ENCODE measurements around the gene TMEM250.

Gene TMEM250

DNA sequence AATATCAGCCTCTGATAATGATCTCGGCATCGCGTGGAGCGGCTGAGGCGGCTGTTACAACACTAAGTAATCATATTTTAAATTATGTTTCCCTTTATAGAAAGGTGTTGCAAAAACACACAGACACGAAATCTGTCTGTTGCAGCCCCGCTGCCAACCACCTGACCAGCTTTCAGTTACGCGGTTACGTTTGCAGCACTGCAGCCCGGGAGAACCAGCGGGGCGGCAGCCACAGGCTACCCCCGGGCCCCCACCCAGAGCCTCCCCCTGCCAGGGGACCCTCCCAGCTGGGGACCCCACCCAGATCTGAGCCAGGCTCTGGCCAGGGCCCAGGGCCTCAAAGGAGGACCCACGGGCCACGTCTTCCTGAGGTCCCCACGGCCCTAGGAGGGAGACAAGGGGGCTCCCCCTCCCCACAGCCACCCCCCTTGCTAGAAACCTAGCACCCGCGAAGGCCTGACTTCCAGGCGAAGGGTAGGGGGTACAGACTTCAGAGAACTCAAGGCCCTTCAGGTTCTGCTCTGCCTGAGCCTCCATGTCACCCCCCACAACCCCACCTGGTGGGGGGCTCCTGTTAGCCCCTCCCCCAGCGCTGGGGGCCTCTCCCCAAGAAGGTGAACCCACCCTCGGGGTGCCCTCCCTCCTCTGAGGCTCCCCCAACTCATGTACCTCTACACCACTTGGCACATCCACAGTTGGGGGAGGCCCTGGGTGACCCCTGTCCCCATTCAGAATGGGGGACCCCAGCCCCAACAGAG, 29.6 kb downstream of the TMEM250 start:
- no peak overlapping the region for H3K9ac ChIP-seq (ENCODE audit: low read length)
- no peaks in the 10 kb centered on the region for H3K9me3 ChIP-seq (ENCODE audit: control insufficient read depth, low read depth, low read length)
- no peak overlapping the region for H3K4me3 ChIP-seq (ENCODE audit: low read length)
- H3K27ac ChIP-seq (ENCODE audit: low read length): no peak overlapping the region
- H3K4me1 ChIP-seq (ENCODE audit: control insufficient read depth, low read depth, low read length): peaks cover 3% of the 10 kb centered on the region
- H3K27me3 ChIP-seq (ENCODE audit: control insufficient read depth, insufficient read depth, low read length): peaks cover 16% of the 10 kb centered on the region
- no peaks in the 10 kb centered on the region for H3K36me3 ChIP-seq (ENCODE audit: control insufficient read depth, low read depth, low read length)

DNA sequence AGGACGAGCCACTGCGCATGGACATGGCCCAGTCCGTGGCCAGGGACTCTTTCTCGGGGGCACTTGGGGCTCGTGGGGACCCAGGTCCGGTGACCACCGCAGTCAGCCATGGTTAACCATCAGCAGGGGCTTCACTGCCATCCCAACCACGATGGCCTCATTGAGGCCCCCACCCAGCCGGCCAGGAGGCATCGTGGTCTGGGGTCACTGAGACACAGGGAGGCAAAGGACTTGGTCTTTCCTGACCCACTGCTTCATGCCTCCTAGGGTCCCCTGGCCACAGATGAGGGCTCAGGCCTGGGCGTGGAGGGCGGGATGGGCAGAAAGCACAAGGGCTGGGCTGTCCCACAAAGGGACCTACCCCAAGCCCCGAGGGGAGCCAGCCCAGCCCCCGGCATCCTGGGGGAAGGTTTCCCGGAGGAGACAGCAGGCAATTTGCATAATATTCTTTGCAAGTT, 30.2 kb downstream of the TMEM250 start:
- Histone ChIP-seq H3K4me3 (ENCODE audit: low read length) (no peak overlapping the region), H3K27me3 (ENCODE audit: control insufficient read depth, insufficient read depth, low read length) (peaks cover 10% of the 10 kb centered on the region), H3K9me3 (ENCODE audit: control insufficient read depth, low read depth, low read length) (no peaks in the 10 kb centered on the region), H3K27ac (ENCODE audit: low read length) (no peak overlapping the region), H3K36me3 (ENCODE audit: control insufficient read depth, low read depth, low read length) (no peaks in the 10 kb centered on the region), H3K9ac (ENCODE audit: low read length) (no peak overlapping the region), H3K4me1 (ENCODE audit: control insufficient read depth, low read depth, low read length) (peaks cover 3% of the 10 kb centered on the region)

DNA sequence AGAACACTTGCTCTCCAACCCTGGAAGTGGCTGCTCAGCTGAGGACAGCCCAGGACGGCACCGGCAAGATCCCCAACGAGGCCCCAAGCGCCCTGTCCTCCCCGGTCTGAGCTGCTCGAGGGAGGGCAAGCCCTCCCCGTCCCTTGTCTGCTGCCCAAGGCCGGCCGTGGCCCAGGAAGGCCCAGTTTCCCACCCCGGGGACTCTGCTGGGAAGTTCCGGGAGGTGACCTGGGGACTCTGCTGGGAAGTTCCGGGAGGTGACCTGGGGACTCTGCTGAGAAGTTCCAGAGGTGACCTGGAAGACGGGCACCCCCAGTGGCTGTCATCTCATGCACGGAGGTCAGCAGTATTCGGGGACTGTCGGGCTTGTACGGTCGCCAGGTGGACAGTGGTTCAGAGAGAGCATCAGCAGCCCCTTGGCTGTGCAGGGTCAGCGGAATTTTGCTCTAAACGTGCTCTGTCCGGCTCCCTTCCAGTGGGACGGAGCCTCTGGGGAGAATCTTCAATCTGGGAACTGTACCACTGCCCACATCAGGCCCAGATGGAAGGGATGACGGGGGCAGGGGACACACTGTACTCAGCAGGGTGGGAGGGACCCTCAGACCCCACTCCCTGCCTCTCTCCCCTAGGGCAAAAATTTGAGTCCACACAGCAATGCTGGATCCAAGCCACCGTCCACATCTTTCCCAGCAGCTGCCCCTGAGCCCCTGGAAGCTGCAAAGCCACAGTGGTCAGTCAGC, 30.8 kb downstream of the TMEM250 start:
- Histone ChIP-seq H3K9me3 (ENCODE audit: control insufficient read depth, low read depth, low read length) (no peaks in the 10 kb centered on the region), H3K4me3 (ENCODE audit: low read length) (no peak overlapping the region), H3K27ac (ENCODE audit: low read length) (no peak overlapping the region), H3K9ac (ENCODE audit: low read length) (no peak overlapping the region), H3K4me1 (ENCODE audit: control insufficient read depth, low read depth, low read length) (peaks cover 3% of the 10 kb centered on the region), H3K27me3 (ENCODE audit: control insufficient read depth, insufficient read depth, low read length) (peaks cover 5% of the 10 kb centered on the region), H3K36me3 (ENCODE audit: control insufficient read depth, low read depth, low read length) (no peaks in the 10 kb centered on the region)

DNA sequence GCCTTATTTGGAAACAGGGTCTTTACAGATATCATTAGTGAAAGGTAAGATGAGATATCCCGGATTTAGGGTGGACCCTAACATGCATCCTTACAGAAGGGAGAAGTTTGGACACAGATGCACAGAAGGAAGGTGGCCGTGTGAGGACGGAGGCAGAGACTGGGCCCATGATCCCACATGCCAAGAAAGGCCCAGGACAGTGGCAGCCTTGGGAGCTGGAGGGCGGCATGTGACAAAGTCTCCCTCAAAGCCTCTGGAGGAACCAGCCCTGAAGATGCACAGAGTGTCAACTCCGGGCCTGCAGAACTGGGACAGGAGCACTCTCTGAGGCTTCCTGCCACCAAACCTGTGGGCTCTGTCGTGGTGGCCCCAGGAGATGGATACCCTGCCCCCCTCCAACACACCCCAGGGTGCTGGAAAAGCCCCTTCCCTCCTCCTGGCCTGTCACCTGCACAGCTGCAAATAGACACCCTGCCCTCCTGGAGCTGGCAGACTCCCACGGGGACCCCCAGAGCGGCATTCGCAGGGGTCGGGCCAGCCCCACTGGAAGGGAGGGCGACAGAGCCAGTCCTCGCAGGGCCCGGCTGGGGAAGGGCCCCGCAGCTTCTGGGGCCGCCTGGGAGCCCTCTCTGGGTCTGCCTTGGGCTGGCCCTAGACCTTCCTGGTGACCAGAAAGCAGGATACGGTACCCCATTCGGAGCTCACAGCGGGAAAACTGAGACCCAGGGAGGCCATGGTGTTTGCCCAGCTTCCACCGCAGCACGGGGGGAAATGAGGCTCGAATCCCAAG, 31.5 kb downstream of the TMEM250 start:
- Histone ChIP-seq H3K4me3 (ENCODE audit: low read length) (no peak overlapping the region), H3K4me1 (ENCODE audit: control insufficient read depth, low read depth, low read length) (peaks cover 3% of the 10 kb centered on the region), H3K9me3 (ENCODE audit: control insufficient read depth, low read depth, low read length) (no peaks in the 10 kb centered on the region), H3K9ac (ENCODE audit: low read length) (no peak overlapping the region), H3K36me3 (ENCODE audit: control insufficient read depth, low read depth, low read length) (no peaks in the 10 kb centered on the region), H3K27ac (ENCODE audit: low read length) (no peak overlapping the region), H3K27me3 (ENCODE audit: control insufficient read depth, insufficient read depth, low read length) (no peaks in the 10 kb centered on the region)

DNA sequence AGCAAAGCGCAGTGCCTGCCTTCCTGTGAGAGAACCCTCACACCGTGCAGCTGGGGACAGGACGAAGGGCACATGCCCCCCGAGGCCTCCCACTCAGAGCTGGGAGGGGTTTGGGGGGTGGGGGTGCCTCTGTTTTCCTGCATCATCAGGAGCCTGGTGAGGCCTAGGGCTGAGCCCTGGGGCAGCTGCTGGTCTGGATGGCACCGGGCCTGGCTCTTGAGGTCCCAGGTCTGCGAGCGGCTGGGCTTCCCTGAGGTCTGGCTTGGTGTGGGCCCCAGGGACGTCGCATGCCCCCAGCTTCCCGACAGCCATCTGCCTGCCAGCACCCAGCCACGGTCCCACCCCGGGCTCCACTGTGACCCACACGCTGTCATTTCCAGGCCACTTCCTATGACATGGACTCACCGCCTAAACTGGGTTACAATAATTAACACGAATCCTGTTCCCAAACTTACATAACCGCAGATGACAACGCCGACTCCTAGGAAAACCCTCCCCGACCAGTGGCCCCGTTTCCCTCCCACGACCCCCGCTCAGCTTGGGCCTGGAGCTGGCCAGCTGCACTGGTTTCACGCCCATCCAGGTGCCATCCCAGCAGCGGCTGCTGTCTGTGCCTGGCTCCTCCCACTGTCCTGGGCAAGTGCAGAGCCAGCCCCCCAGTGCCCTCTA, 32.3 kb downstream of the TMEM250 start:
- H3K4me1 ChIP-seq (ENCODE audit: control insufficient read depth, low read depth, low read length): peaks cover 3% of the 10 kb centered on the region
- H3K4me3 ChIP-seq (ENCODE audit: low read length): no peak overlapping the region
- no peak overlapping the region for H3K27ac ChIP-seq (ENCODE audit: low read length)
- no peaks in the 10 kb centered on the region for H3K9me3 ChIP-seq (ENCODE audit: control insufficient read depth, low read depth, low read length)
- H3K27me3 ChIP-seq (ENCODE audit: control insufficient read depth, insufficient read depth, low read length): no peaks in the 10 kb centered on the region
- no peaks in the 10 kb centered on the region for H3K36me3 ChIP-seq (ENCODE audit: control insufficient read depth, low read depth, low read length)
- H3K9ac ChIP-seq (ENCODE audit: low read length): no peak overlapping the region

DNA sequence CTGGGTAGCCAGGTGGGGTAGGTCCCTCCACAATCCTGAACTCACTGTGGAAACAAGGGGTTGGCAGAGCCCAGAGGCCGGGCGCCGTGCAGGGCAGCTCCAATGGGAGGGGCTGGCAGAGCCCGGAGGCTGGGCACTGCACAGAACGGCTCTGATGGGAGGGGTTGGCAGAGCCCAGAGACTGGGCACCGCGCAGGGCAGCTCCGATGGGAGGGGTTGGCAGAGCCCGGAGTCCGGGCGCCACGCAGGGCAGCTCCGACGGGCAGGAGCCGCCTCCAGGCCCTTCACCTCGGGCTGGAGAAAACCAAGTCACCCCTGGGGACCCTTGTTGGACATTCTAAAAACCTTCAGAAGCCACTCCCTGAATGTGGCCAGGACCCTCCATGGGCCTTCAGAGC, 32.9 kb downstream of the TMEM250 start:
- Histone ChIP-seq H3K9ac (ENCODE audit: low read length) (no peak overlapping the region), H3K36me3 (ENCODE audit: control insufficient read depth, low read depth, low read length) (no peaks in the 10 kb centered on the region), H3K4me3 (ENCODE audit: low read length) (no peak overlapping the region), H3K4me1 (ENCODE audit: control insufficient read depth, low read depth, low read length) (peaks cover 3% of the 10 kb centered on the region), H3K9me3 (ENCODE audit: control insufficient read depth, low read depth, low read length) (no peaks in the 10 kb centered on the region), H3K27ac (ENCODE audit: low read length) (no peak overlapping the region), H3K27me3 (ENCODE audit: control insufficient read depth, insufficient read depth, low read length) (no peaks in the 10 kb centered on the region)

DNA sequence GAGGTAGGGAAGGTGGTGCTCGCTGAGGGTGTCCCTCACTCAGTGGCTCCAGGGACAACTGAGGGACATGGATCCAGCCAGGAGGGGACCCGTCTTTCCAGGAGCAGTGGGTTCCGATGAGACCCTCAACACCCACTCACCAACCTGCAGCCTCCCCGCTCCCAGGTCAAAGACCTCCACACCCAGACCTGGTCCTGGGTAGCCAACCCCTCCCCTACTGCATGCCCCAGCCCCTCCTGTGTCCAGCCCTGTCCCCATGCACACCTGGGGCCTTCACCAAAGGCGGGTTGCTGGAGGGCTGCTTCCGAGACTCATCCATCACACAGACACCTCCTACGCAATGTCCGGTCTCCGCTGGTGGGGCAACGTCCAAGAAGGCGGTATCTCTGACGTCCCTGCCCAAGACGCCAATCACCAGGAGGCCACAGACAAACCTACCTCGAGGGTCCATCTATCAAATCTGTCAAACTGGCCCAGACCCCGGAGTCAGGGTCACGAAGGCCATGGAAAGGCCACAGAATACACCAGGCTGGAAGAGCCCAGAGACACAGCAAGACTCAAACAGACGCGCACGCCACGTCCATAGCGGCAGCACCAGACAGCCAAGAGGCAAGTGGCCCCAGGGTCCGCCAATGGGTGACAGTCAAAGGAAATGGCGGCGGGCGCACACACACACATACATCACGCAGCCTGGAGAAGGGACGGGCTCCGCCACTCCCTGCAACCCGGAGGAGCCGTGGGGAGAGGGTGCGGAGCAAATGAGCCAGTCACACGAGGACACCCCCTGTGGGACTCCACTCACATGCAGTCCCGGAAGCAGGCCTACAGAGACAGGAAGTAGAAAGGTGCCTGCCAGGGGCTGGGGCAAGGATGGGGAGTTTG, 34.4 kb downstream of the TMEM250 start:
- Histone ChIP-seq H3K9me3 (ENCODE audit: control insufficient read depth, low read depth, low read length) (no peaks in the 10 kb centered on the region), H3K36me3 (ENCODE audit: control insufficient read depth, low read depth, low read length) (no peaks in the 10 kb centered on the region), H3K27me3 (ENCODE audit: control insufficient read depth, insufficient read depth, low read length) (no peaks in the 10 kb centered on the region), H3K4me1 (ENCODE audit: control insufficient read depth, low read depth, low read length) (no peaks in the 10 kb centered on the region), H3K4me3 (ENCODE audit: low read length) (no peak overlapping the region), H3K27ac (ENCODE audit: low read length) (no peak overlapping the region), H3K9ac (ENCODE audit: low read length) (no peak overlapping the region)

DNA sequence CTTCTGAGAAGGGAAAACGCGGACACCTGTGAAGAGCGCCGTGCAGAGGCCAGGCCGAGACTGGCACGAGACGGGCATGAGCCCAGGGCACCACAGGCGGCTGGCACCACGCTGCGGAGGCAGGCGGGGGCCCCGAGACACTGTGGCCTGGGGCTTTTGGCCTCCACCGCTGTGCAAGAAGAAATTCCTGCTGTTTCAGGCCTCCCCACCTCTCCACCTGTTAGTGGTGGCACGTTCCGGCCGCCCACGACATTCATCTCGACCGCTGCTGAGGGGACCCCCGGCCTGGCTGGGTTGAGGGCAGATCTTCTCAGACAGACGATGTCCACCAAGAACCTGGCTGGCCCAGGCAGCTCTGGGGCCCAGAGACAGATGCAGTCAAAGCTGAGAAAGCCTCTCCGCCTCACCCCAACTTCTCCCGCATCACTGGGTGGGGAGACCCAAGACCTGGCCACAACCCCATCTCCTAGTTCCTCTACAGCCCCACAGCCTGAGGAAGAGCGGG, 35.1 kb downstream of the TMEM250 start:
- Histone ChIP-seq H3K36me3 (ENCODE audit: control insufficient read depth, low read depth, low read length) (no peaks in the 10 kb centered on the region), H3K27me3 (ENCODE audit: control insufficient read depth, insufficient read depth, low read length) (no peaks in the 10 kb centered on the region), H3K9me3 (ENCODE audit: control insufficient read depth, low read depth, low read length) (no peaks in the 10 kb centered on the region), H3K4me3 (ENCODE audit: low read length) (no peak overlapping the region), H3K4me1 (ENCODE audit: control insufficient read depth, low read depth, low read length) (no peaks in the 10 kb centered on the region), H3K27ac (ENCODE audit: low read length) (no peak overlapping the region), H3K9ac (ENCODE audit: low read length) (no peak overlapping the region)

DNA sequence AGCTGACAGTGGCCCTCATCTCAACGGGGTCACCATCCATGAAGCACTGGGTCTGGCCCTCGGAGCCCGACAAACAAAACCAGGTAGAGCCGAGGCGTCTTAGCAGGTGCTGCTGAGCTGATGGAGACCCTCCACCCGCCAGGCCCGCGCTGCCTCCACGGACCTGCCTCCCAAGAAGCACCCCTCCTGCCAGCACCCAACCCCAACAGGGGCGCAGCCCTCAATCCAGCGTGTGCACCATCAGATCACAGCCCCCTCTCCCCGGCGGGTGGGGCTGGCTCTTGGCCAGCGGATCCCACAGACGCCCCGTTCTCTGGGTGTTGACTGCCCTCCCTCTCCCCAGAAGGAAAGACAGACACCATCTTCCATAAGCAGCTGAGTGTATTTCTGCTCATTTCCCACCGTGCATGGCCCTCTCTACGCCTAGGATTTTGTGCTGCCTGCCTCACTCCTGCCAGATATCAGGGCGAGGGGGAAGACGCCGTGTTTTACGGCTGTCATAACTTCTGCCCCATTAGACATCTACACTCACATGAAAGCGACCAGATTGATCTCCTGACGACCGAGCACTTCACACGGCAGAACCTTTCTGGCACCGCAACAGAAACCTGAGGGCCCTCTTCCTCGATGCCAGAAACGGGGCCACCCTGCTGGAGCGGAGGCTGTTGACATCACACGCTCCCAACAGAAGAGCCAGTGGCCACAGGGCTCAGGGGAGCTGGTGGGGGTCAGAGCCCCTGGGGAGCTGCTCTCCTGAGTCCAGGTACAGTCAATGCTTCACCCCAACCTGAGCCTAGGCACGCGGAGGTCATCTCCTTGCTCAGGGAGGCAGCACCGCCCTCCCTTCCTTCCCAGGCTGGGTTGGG, 35.9 kb downstream of the TMEM250 start:
- Histone ChIP-seq H3K4me3 (ENCODE audit: low read length) (no peak overlapping the region), H3K36me3 (ENCODE audit: control insufficient read depth, low read depth, low read length) (no peaks in the 10 kb centered on the region), H3K27me3 (ENCODE audit: control insufficient read depth, insufficient read depth, low read length) (no peaks in the 10 kb centered on the region), H3K9ac (ENCODE audit: low read length) (no peak overlapping the region), H3K9me3 (ENCODE audit: control insufficient read depth, low read depth, low read length) (no peaks in the 10 kb centered on the region), H3K4me1 (ENCODE audit: control insufficient read depth, low read depth, low read length) (no peaks in the 10 kb centered on the region), H3K27ac (ENCODE audit: low read length) (no peak overlapping the region)

Data from iPS-18a (cell line).